Activated naive CD8-positive, alpha-beta T cell (primary cell): Measurements from ENCODE around the gene EMILIN2.

Experiments used
- H3K27ac Mint-ChIP-seq: one replicate; pipeline ENCODE4 v1.8.0; 2021; ENCODE audit warnings: mixed read lengths
- H3K27me3 Mint-ChIP-seq: one replicate; pipeline ENCODE4 v1.8.0; 2021; ENCODE audit warnings: mixed read lengths
- H3K36me3 Mint-ChIP-seq: one replicate; pipeline ENCODE4 v1.8.0; 2021; ENCODE audit warnings: mixed read lengths
- H3K4me1 Mint-ChIP-seq: one replicate; pipeline ENCODE4 v1.8.0; 2021; ENCODE audit warnings: low read depth, mixed read lengths
- H3K4me3 Mint-ChIP-seq: one replicate; pipeline ENCODE4 v1.8.0; 2021; ENCODE audit warnings: mild to moderate bottlenecking, mixed read lengths
- H3K9me3 Mint-ChIP-seq: one replicate; pipeline ENCODE4 v1.8.0; 2021; ENCODE audit warnings: low read depth, mixed read lengths

The EMILIN2 gene

GRCh38 chr18:2919600-2919999, 72.8 kb downstream of the EMILIN2 start:
- Mint-ChIP-seq H3K4me1 (peaks cover 21% of the 10 kb centered on the region), H3K27ac (no peak overlapping the region), H3K36me3 (peaks cover 5% of the 10 kb centered on the region), H3K27me3 (no peaks in the 10 kb centered on the region), H3K4me3 (no peak overlapping the region), H3K9me3 (no peaks in the 10 kb centered on the region)

GRCh38 chr18:2920027-2920426, 73.2 kb downstream of the EMILIN2 start:
- no peak overlapping the region for H3K4me3 Mint-ChIP-seq
- no peaks in the 10 kb centered on the region for H3K27me3 Mint-ChIP-seq
- H3K9me3 Mint-ChIP-seq = no peaks in the 10 kb centered on the region
- H3K36me3 Mint-ChIP-seq = peaks cover 5% of the 10 kb centered on the region
- H3K4me1 Mint-ChIP-seq = peaks cover 21% of the 10 kb centered on the region
- H3K27ac Mint-ChIP-seq = peak overlapping the region; percentile 22

- Mint-ChIP-seq H3K9me3 (no peaks in the 10 kb centered on the region), H3K27ac (peak overlapping the region; percentile 22), H3K27me3 (no peaks in the 10 kb centered on the region), H3K4me3 (no peak overlapping the region), H3K4me1 (peaks cover 21% of the 10 kb centered on the region), H3K36me3 (peaks cover 5% of the 10 kb centered on the region)
Measured at GRCh38 chr18:2920546-2921343, 73.9 kb downstream of the EMILIN2 start.

GRCh38 chr18:2921778-2922177, 75.0 kb downstream of the EMILIN2 start:
- Mint-ChIP-seq H3K27me3 (no peaks in the 10 kb centered on the region), H3K4me3 (no peak overlapping the region), H3K36me3 (peaks cover 5% of the 10 kb centered on the region), H3K4me1 (peaks cover 17% of the 10 kb centered on the region), H3K9me3 (no peaks in the 10 kb centered on the region), H3K27ac (peak overlapping the region; percentile 22)

GRCh38 chr18:2923464-2923863, 76.7 kb downstream of the EMILIN2 start:
- H3K27me3 Mint-ChIP-seq = no peaks in the 10 kb centered on the region
- no peak overlapping the region for H3K4me3 Mint-ChIP-seq
- H3K36me3 Mint-ChIP-seq = peaks cover 5% of the 10 kb centered on the region
- peaks cover 1% of the 10 kb centered on the region for H3K4me1 Mint-ChIP-seq
- H3K9me3 Mint-ChIP-seq = no peaks in the 10 kb centered on the region
- H3K27ac Mint-ChIP-seq = no peak overlapping the region

GRCh38 chr18:2924920-2925319, 78.1 kb downstream of the EMILIN2 start:
- H3K4me1 Mint-ChIP-seq = peaks cover 2% of the 10 kb centered on the region
- H3K36me3 Mint-ChIP-seq = peaks cover 8% of the 10 kb centered on the region
- no peaks in the 10 kb centered on the region for H3K9me3 Mint-ChIP-seq
- H3K27ac Mint-ChIP-seq = peak overlapping the region; percentile 10
- no peaks in the 10 kb centered on the region for H3K27me3 Mint-ChIP-seq
- H3K4me3 Mint-ChIP-seq = no peak overlapping the region

GRCh38 chr18:2926528-2926927, 79.7 kb downstream of the EMILIN2 start:
- H3K4me3 Mint-ChIP-seq = no peak overlapping the region
- no peak overlapping the region for H3K27ac Mint-ChIP-seq
- H3K36me3 Mint-ChIP-seq = peaks cover 8% of the 10 kb centered on the region
- no peaks in the 10 kb centered on the region for H3K9me3 Mint-ChIP-seq
- no peaks in the 10 kb centered on the region for H3K27me3 Mint-ChIP-seq
- peaks cover 2% of the 10 kb centered on the region for H3K4me1 Mint-ChIP-seq

- H3K27ac Mint-ChIP-seq = peak overlapping the region; percentile 50
- H3K4me1 Mint-ChIP-seq = peaks cover 10% of the 10 kb centered on the region
- H3K4me3 Mint-ChIP-seq = no peak overlapping the region
- no peaks in the 10 kb centered on the region for H3K27me3 Mint-ChIP-seq
- peaks cover 13% of the 10 kb centered on the region for H3K36me3 Mint-ChIP-seq
- H3K9me3 Mint-ChIP-seq = no peaks in the 10 kb centered on the region
Measured at GRCh38 chr18:2927745-2928144, 80.9 kb downstream of the EMILIN2 start.

GRCh38 chr18:2932247-2933181, 85.7 kb downstream of the EMILIN2 start:
- Mint-ChIP-seq H3K9me3 (no peaks in the 10 kb centered on the region), H3K4me3 (peak overlapping the region; percentile 45)

GRCh38 chr18:2933995-2934394, 87.2 kb downstream of the EMILIN2 start:
- Mint-ChIP-seq H3K9me3 (no peaks in the 10 kb centered on the region), H3K27ac (peak overlapping the region; percentile 96), H3K27me3 (no peaks in the 10 kb centered on the region), H3K4me1 (peaks cover 48% of the 10 kb centered on the region), H3K4me3 (no peak overlapping the region), H3K36me3 (peaks cover 11% of the 10 kb centered on the region)

More at GRCh38 chr18:2932247-2933181, 85.7 kb downstream of the EMILIN2 start:
- no peaks in the 10 kb centered on the region for H3K27me3 Mint-ChIP-seq
- H3K4me1 Mint-ChIP-seq = peaks cover 43% of the 10 kb centered on the region
- peak overlapping the region; percentile 96 for H3K27ac Mint-ChIP-seq
- peaks cover 11% of the 10 kb centered on the region for H3K36me3 Mint-ChIP-seq

- H3K9me3 Mint-ChIP-seq = no peaks in the 10 kb centered on the region
- peak overlapping the region; percentile 85 for H3K27ac Mint-ChIP-seq
- H3K36me3 Mint-ChIP-seq = peaks cover 8% of the 10 kb centered on the region
- H3K27me3 Mint-ChIP-seq = no peaks in the 10 kb centered on the region
- H3K4me3 Mint-ChIP-seq = no peak overlapping the region
- H3K4me1 Mint-ChIP-seq = peaks cover 51% of the 10 kb centered on the region
Measured at GRCh38 chr18:2935438-2936192, 88.8 kb downstream of the EMILIN2 start.

GRCh38 chr18:2939317-2939716, 92.5 kb downstream of the EMILIN2 start:
- H3K4me1 Mint-ChIP-seq = peaks cover 50% of the 10 kb centered on the region
- peak overlapping the region; percentile 51 for H3K27ac Mint-ChIP-seq
- H3K4me3 Mint-ChIP-seq = no peak overlapping the region
- H3K9me3 Mint-ChIP-seq = no peaks in the 10 kb centered on the region
- H3K27me3 Mint-ChIP-seq = no peaks in the 10 kb centered on the region
- H3K36me3 Mint-ChIP-seq = peaks cover 6% of the 10 kb centered on the region

GRCh38 chr18:2948038-2948437, 101.2 kb downstream of the EMILIN2 start:
- Mint-ChIP-seq H3K27me3 (no peaks in the 10 kb centered on the region), H3K9me3 (no peaks in the 10 kb centered on the region), H3K36me3 (peaks cover 19% of the 10 kb centered on the region), H3K4me1 (peaks cover 59% of the 10 kb centered on the region), H3K4me3 (peak overlapping the region; percentile 30), H3K27ac (peak overlapping the region; percentile 22)

GRCh38 chr18:2952605-2953004, 105.8 kb downstream of the EMILIN2 start:
- H3K4me1 Mint-ChIP-seq = peaks cover 78% of the 10 kb centered on the region
- no peak overlapping the region for H3K4me3 Mint-ChIP-seq
- H3K27ac Mint-ChIP-seq = peak overlapping the region; percentile 61

More at GRCh38 chr18:2952605-2953004, 105.8 kb downstream of the EMILIN2 start:
- H3K27me3 Mint-ChIP-seq = no peaks in the 10 kb centered on the region
- H3K9me3 Mint-ChIP-seq = no peaks in the 10 kb centered on the region
- peaks cover 27% of the 10 kb centered on the region for H3K36me3 Mint-ChIP-seq
